LNCaP clone FGC (cell line): ENCODE measurements around the gene CAPN2.

Experiments used
- DNase-seq: peaks from one replicate; pipeline ENCODE4 v3.0.0-alpha.2; 2011; ENCODE audit warnings: low read depth
- H3K4me3 ChIP-seq: 2 replicates; pipeline ENCODE4 v1.5.1; 2011; ENCODE audit warnings: mild to moderate bottlenecking, low read depth, low read length, control low read depth
- TF ChIP-seq, protein P1 (sequence below): IDR thresholded peaks from 2 replicates; pipeline ENCODE4 v1.5.1; 2012; ENCODE audit warnings: mild to moderate bottlenecking; ENCODE audit not compliant: control insufficient read depth, insufficient read depth; ENCODE audit errors: extremely low read depth

CAPN2 gene

DNA sequence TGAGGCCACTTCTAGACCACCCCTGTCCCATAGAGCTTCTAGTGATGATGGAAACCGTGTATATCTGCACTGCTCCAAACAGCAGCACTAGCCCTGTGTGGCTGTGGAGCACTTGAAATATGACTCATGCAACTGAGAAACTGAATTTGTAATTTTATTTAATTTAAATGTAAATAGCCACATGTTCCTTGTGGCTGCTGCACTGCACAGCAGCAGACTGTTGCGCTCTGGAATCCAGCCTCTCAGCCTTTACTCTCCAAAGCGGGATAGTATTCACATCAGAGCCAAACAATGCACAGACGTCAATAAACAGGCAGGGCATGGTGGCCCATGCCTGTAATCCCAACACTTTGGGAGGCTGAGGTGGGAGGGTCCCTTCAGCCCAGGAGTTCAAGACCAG lies 12.0 kb downstream of the CAPN2 start:
- no peak overlapping the region for H3K4me3 ChIP-seq
- no peak for DNase-seq
- TF ChIP-seq, protein P1, sequence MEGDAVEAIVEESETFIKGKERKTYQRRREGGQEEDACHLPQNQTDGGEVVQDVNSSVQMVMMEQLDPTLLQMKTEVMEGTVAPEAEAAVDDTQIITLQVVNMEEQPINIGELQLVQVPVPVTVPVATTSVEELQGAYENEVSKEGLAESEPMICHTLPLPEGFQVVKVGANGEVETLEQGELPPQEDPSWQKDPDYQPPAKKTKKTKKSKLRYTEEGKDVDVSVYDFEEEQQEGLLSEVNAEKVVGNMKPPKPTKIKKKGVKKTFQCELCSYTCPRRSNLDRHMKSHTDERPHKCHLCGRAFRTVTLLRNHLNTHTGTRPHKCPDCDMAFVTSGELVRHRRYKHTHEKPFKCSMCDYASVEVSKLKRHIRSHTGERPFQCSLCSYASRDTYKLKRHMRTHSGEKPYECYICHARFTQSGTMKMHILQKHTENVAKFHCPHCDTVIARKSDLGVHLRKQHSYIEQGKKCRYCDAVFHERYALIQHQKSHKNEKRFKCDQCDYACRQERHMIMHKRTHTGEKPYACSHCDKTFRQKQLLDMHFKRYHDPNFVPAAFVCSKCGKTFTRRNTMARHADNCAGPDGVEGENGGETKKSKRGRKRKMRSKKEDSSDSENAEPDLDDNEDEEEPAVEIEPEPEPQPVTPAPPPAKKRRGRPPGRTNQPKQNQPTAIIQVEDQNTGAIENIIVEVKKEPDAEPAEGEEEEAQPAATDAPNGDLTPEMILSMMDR: no peak

DNA sequence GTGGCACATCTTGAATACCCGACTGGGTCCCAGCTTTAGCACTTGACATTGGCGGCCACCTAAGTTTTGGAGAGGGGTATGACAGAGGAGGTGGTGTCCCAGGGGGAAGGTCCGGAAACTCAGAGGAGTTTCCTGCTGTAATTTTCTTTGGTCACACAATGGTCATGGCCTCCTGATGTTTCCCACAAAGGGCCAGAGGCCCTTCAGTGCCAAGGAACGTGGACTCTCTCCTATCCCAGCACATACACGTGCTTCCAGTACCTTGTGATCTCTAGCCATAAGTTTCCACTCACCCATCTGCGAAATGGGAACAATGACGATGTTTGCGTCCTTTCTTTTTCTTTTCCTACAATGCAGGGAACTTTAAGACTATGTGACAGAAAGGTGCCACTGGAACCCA lies 13.2 kb downstream of the CAPN2 start:
- DNase-seq: no peak
- H3K4me3 ChIP-seq: no peak overlapping the region
- TF ChIP-seq, protein P1: no peak

DNA sequence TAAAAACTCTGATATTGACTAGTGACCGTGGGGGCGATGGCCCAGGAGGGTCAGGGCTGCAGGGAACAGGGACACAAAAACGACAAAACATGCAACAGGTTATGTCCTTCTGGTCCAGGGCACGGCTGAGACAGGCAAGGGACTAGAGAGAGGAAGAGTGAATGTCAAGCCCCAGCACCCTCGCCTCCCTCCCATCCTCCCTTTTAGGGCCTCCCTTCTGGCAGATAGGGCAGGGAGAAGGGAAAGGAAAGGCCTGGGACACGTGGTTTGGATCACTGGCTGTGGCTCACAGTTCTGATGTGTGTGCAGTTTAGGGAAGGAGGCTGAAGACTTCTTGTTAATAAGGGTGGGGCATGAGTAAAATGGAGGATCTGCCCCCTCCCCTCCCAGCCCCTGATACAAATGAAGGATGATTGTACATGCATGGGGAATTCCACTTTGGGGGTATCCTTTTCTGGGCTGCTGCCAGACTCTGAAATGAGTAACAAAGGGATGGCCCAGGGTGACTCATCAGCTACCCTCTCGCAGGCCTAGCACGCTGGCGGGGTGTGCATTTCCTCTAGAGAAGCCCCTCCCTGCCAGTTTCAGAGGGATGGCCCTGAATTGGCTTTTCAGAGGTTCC lies 14.2 kb downstream of the CAPN2 start:
- H3K4me3 ChIP-seq: no peak overlapping the region
- DNase-seq: no peak
- TF ChIP-seq, protein P1: no peak

DNA sequence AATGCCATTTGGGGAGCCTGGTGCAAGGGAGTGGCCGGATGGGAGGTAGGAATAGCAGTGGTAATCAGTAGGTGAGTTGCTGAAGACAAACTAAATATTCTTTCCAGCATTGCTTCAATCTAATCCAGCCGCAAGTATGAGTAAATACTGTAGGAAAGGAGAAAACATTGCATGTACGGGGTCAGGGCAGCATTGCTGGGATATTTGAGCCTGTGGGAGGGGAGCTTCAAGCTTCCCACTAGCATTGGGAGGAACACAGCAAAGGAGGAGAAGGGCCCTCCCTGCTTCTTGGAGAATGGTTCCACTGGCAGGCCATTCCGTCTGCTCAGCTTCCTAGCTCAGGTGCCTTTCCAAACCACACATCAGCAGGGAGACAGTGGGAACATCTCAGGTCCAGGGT lies 15.2 kb downstream of the CAPN2 start:
- no peak overlapping the region for H3K4me3 ChIP-seq
- TF ChIP-seq, protein P1: no peak
- DNase-seq: no peak

DNA sequence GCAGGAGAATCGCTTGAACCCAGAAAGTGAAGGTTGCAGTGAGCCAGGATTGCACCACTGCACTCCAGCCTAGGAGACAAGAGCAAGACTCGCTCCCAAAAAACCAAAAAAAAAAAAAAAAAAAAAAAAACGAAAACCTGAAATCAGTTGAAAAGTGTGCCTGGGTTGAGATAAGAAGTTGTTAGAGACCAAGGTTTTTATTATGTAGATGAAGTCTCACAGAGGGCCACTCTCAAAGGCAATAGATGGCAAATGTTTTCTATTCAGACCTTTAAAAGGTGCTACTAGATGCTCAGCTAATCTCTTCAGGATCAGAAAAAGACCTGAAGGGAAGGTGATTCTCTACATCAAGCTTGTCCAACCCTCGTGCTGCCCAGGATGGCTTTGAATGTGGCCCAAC lies 17.6 kb downstream of the CAPN2 start:
- TF ChIP-seq, protein P1: no peak
- DNase-seq: no peak
- no peak overlapping the region for H3K4me3 ChIP-seq

DNA sequence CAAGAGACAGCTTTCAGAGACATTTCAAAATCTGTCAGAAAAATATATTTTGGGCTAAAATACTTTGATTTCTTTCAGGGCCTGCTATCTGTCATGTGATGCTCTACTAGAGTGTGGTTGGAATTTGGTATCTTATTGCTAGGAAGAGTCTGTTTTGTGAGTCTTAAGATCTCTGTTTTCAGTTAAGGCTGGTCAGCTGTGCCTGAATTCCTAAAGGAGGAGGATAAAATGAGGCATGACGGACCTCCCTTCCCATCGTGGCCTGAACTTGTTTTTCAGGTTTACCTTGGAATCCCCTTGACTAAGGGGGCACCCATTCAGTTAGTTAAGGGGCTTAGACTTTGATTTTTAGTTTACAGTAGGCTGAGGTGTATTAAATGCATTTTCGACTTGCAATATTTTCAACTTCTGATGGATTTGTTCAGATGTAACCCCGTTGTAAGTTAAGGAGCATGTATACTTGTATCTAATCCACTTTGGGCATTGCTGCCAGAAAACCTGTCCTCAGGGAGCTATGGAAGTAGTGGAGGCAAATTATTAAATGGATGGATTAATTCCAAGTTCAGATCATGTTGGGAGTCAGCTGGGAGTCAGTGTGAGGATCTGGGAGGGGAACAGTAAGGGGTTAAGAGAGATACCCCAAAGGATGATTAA lies 18.3 kb downstream of the CAPN2 start:
- TF ChIP-seq, protein P1: no peak
- DNase-seq: no peak
- no peak overlapping the region for H3K4me3 ChIP-seq

DNA sequence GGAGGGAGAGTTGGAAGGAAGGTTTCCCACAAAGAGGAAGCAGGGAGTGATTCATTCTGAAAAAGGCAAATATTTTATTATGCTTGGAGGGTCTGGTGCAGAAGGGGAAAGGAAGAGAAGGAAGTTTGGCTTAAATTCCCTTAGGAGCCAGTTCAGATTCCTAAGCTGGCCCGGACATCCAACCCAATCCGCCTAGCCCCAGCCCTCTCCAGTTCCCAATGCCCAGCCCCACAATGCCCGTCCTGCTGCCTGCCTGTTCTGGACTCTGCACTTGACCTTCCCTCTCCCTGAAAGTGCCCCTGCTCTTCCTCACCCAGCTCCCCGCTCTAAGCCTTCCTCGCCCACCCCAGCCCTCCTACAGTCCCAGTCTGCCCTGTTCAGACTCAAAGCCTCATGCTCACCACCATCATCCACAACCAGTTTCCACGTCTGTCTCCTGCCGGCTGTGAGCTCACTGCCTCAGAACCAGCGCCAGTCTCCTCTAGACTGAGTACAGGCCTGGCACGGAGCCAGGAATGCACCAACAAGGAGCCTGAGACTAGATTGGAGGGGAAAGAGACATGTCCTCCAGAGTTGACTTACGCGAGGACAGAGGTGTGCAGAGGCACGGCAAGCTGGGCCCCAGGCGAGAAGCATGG lies 18.9 kb downstream of the CAPN2 start:
- TF ChIP-seq, protein P1: no peak
- DNase-seq: no peak
- H3K4me3 ChIP-seq: no peak overlapping the region
